ENCODE measurements around the gene NLRC5.

GRCh38 chr16:57105184-57105583, 115.8 kb downstream of the NLRC5 start:
- TF ChIP-seq POLR2A (IDR thresholded peaks at IDR 0.05), result no peak
- TF ChIP-seq, protein P1, sequence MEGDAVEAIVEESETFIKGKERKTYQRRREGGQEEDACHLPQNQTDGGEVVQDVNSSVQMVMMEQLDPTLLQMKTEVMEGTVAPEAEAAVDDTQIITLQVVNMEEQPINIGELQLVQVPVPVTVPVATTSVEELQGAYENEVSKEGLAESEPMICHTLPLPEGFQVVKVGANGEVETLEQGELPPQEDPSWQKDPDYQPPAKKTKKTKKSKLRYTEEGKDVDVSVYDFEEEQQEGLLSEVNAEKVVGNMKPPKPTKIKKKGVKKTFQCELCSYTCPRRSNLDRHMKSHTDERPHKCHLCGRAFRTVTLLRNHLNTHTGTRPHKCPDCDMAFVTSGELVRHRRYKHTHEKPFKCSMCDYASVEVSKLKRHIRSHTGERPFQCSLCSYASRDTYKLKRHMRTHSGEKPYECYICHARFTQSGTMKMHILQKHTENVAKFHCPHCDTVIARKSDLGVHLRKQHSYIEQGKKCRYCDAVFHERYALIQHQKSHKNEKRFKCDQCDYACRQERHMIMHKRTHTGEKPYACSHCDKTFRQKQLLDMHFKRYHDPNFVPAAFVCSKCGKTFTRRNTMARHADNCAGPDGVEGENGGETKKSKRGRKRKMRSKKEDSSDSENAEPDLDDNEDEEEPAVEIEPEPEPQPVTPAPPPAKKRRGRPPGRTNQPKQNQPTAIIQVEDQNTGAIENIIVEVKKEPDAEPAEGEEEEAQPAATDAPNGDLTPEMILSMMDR (IDR thresholded peaks at IDR 0.05), result no peak
